OCI-M1 (cell line): ENCODE results near the gene SH2D3C.
A peak's percentile ranks its signal among the peaks of the same experiment; 100 is the strongest.
"Not testable (repeated sequence)": the region's sequence is repeated elsewhere in the genome, so short reads cannot be mapped to it uniquely, and the experiment has no call there.

Experiments
- DNase-seq: peaks from one replicate; lab custom pipeline; 2025; lab: John Stamatoyannopoulos, UW

Gene SH2D3C

GRCh38 chr9:127763918-127764384, 14.5 kb downstream of the SH2D3C start:
- DNase-seq = peak; percentile 59

- DNase-seq = peak; percentile 50
Measured at GRCh38 chr9:127762111-127762676, 16.3 kb downstream of the SH2D3C start.

- no peak for DNase-seq
Measured at GRCh38 chr9:127761491-127761956, 16.9 kb downstream of the SH2D3C start.

- no peak for DNase-seq
Measured at GRCh38 chr9:127761061-127761460, 17.4 kb downstream of the SH2D3C start.

- peak; percentile 39 for DNase-seq
Measured at GRCh38 chr9:127758843-127759242, 19.6 kb downstream of the SH2D3C start.

- not testable (repeated sequence) for DNase-seq
Measured at GRCh38 chr9:127756776-127757175, 21.7 kb downstream of the SH2D3C start.

GRCh38 chr9:127756233-127756632, 22.2 kb downstream of the SH2D3C start:
- DNase-seq = no peak

GRCh38 chr9:127755061-127756060, 23.1 kb downstream of the SH2D3C start:
- DNase-seq = no peak

GRCh38 chr9:127754099-127755060, 24.1 kb downstream of the SH2D3C start:
- no peak for DNase-seq

GRCh38 chr9:127753622-127754021, 24.8 kb downstream of the SH2D3C start:
- DNase-seq = no peak

GRCh38 chr9:127753148-127753547, 25.3 kb downstream of the SH2D3C start:
- DNase-seq = no peak

- DNase-seq = peak; percentile 21
Measured at GRCh38 chr9:127751269-127752054, 27.0 kb downstream of the SH2D3C start.

GRCh38 chr9:127749090-127749787, 29.2 kb downstream of the SH2D3C start:
- DNase-seq = no peak

GRCh38 chr9:127746959-127747569, 31.4 kb downstream of the SH2D3C start:
- DNase-seq = no peak

GRCh38 chr9:127744398-127745110, 33.9 kb downstream of the SH2D3C start:
- DNase-seq = no peak

GRCh38 chr9:127742435-127743088, 35.9 kb downstream of the SH2D3C start:
- peak; percentile 1 for DNase-seq

- DNase-seq = no peak
Measured at GRCh38 chr9:127741831-127742434, 36.5 kb downstream of the SH2D3C start.

- DNase-seq = no peak
Measured at GRCh38 chr9:127739614-127740330, 38.7 kb downstream of the SH2D3C start.
